Measurements from ENCODE around the gene MVB12B. TPM values are rescaled to one million over a fixed set of nuclear protein-coding genes. Genes with fewer than 3 reads are reported as not detected.

Gene MVB12B
- total RNA-seq, 1 donor: 5.4 TPM

- H3K4me2 ChIP-seq (ENCODE audit: insufficient read depth, low read length): no peak overlapping the region
- peaks cover 4% of the 10 kb centered on the region for H3K36me3 ChIP-seq (ENCODE audit: insufficient read depth, low read length)
- H2AFZ ChIP-seq (ENCODE audit: low read length): no peak overlapping the region
- TF ChIP-seq, protein P1, sequence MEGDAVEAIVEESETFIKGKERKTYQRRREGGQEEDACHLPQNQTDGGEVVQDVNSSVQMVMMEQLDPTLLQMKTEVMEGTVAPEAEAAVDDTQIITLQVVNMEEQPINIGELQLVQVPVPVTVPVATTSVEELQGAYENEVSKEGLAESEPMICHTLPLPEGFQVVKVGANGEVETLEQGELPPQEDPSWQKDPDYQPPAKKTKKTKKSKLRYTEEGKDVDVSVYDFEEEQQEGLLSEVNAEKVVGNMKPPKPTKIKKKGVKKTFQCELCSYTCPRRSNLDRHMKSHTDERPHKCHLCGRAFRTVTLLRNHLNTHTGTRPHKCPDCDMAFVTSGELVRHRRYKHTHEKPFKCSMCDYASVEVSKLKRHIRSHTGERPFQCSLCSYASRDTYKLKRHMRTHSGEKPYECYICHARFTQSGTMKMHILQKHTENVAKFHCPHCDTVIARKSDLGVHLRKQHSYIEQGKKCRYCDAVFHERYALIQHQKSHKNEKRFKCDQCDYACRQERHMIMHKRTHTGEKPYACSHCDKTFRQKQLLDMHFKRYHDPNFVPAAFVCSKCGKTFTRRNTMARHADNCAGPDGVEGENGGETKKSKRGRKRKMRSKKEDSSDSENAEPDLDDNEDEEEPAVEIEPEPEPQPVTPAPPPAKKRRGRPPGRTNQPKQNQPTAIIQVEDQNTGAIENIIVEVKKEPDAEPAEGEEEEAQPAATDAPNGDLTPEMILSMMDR (IDR thresholded peaks at IDR 0.05; ENCODE audit: extremely low read depth, low read depth, low read length): no peak
- peaks cover under 1% of the 10 kb centered on the region for H3K79me2 ChIP-seq (ENCODE audit: insufficient read depth, low read length)
- H3K27me3 ChIP-seq (ENCODE audit: insufficient read depth, low read length): no peaks in the 10 kb centered on the region
- H4K20me1 ChIP-seq (ENCODE audit: insufficient read depth, low read length): peaks cover 3% of the 10 kb centered on the region
- DNase-seq (ENCODE audit: insufficient read length, low spot score, missing footprints): no peak
- no peak overlapping the region for H3K27ac ChIP-seq (ENCODE audit: low read depth, low read length)
- H3K9me3 ChIP-seq (ENCODE audit: low read depth, low read length): no peaks in the 10 kb centered on the region
- H3K4me3 ChIP-seq (ENCODE audit: insufficient read depth, low read length): no peak overlapping the region
- H3K4me1 ChIP-seq (ENCODE audit: insufficient read depth, low read length): no peaks in the 10 kb centered on the region
These were observed 16.0 kb downstream of the MVB12B start for GRCh38 chr9:126342621-126343031.

- no peak overlapping the region for H3K27ac ChIP-seq (ENCODE audit: low read depth, low read length)
- H3K9me3 ChIP-seq (ENCODE audit: low read depth, low read length): no peaks in the 10 kb centered on the region
- no peaks in the 10 kb centered on the region for H3K27me3 ChIP-seq (ENCODE audit: insufficient read depth, low read length)
- H3K36me3 ChIP-seq (ENCODE audit: insufficient read depth, low read length): peaks cover 4% of the 10 kb centered on the region
- no peak overlapping the region for H3K4me2 ChIP-seq (ENCODE audit: insufficient read depth, low read length)
- H2AFZ ChIP-seq (ENCODE audit: low read length): no peak overlapping the region
- DNase-seq (ENCODE audit: insufficient read length, low spot score, missing footprints): peak; percentile 62
- H3K4me3 ChIP-seq (ENCODE audit: insufficient read depth, low read length): no peak overlapping the region
- H3K4me1 ChIP-seq (ENCODE audit: insufficient read depth, low read length): no peaks in the 10 kb centered on the region
- H4K20me1 ChIP-seq (ENCODE audit: insufficient read depth, low read length): peaks cover 3% of the 10 kb centered on the region
- H3K79me2 ChIP-seq (ENCODE audit: insufficient read depth, low read length): no peaks in the 10 kb centered on the region
- TF ChIP-seq, protein P1 (IDR thresholded peaks at IDR 0.05; ENCODE audit: extremely low read depth, low read depth, low read length): no peak
These were observed 16.7 kb downstream of the MVB12B start for GRCh38 chr9:126343271-126343700.

DNA sequence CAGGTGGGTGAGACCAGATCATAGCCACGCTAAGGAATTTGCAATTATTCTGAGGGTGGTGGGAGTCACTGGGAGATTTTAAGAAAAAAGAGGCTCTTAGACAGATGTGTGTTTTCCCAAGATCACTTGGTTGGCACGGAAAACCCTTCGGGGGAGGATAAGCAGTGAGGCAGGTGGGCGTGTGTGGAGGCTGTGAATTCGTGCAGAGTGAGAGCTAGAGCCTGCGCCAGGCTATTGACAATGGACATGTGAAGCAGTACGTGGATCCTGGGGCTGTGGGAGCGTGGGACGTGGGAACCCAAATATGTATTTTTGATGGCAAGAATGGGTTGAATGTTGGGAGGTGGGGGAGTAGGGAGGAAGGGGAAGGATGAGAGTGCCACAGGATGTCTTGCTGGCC is 19.4 kb downstream of the MVB12B start:
- TF ChIP-seq, protein P1 (IDR thresholded peaks at IDR 0.05; ENCODE audit: extremely low read depth, low read depth, low read length): no peak
- peaks cover 3% of the 10 kb centered on the region for H4K20me1 ChIP-seq (ENCODE audit: insufficient read depth, low read length)
- no peaks in the 10 kb centered on the region for H3K27me3 ChIP-seq (ENCODE audit: insufficient read depth, low read length)
- no peak overlapping the region for H2AFZ ChIP-seq (ENCODE audit: low read length)
- no peak overlapping the region for H3K27ac ChIP-seq (ENCODE audit: low read depth, low read length)
- H3K9me3 ChIP-seq (ENCODE audit: low read depth, low read length): no peaks in the 10 kb centered on the region
- peaks cover 4% of the 10 kb centered on the region for H3K36me3 ChIP-seq (ENCODE audit: insufficient read depth, low read length)
- DNase-seq (ENCODE audit: insufficient read length, low spot score, missing footprints): no peak
- H3K4me2 ChIP-seq (ENCODE audit: insufficient read depth, low read length): no peak overlapping the region
- H3K79me2 ChIP-seq (ENCODE audit: insufficient read depth, low read length): no peaks in the 10 kb centered on the region
- H3K4me3 ChIP-seq (ENCODE audit: insufficient read depth, low read length): no peak overlapping the region
- no peaks in the 10 kb centered on the region for H3K4me1 ChIP-seq (ENCODE audit: insufficient read depth, low read length)

DNA sequence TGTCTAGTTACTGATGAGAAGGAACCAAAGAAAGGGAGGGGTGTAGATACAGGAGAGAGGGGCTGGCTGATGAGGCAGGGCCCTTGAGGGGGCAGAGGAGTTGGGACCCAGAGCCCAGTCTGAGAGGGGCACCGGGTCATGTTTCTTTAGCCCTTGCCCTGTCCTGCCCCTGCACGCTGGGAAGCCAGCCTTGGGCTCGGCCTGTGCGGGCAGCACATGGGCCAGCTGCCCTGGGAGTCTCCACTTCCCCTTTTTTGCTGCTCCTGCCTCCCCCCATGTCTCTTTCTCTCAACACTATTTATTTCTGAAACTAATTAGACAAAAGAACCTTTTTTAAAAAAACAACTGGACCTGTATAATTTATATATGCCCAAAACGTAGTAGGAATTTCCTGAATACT is 20.5 kb downstream of the MVB12B start:
- Histone ChIP-seq H3K4me3 (ENCODE audit: insufficient read depth, low read length) (no peak overlapping the region), H3K4me1 (ENCODE audit: insufficient read depth, low read length) (no peaks in the 10 kb centered on the region), H3K79me2 (ENCODE audit: insufficient read depth, low read length) (no peaks in the 10 kb centered on the region), H2AFZ (ENCODE audit: low read length) (no peak overlapping the region), H3K27ac (ENCODE audit: low read depth, low read length) (no peak overlapping the region), H3K36me3 (ENCODE audit: insufficient read depth, low read length) (peaks cover 4% of the 10 kb centered on the region), H3K9me3 (ENCODE audit: low read depth, low read length) (no peaks in the 10 kb centered on the region), H4K20me1 (ENCODE audit: insufficient read depth, low read length) (peaks cover 3% of the 10 kb centered on the region), H3K27me3 (ENCODE audit: insufficient read depth, low read length) (no peaks in the 10 kb centered on the region), H3K4me2 (ENCODE audit: insufficient read depth, low read length) (no peak overlapping the region)
- DNase-seq (ENCODE audit: insufficient read length, low spot score, missing footprints): no peak
- TF ChIP-seq, protein P1 (IDR thresholded peaks at IDR 0.05; ENCODE audit: extremely low read depth, low read depth, low read length): no peak
